Liver (tissue), 9 donors: ENCODE results near the gene MTMR12. TPM values are rescaled to one million over a fixed set of nuclear protein-coding genes. Genes with fewer than 3 reads are reported as not detected.

ENCODE experiments used
- DNase-seq: peaks from one replicate; pipeline ENCODE4 v3.0.0-alpha.2; 2017; ENCODE audit warnings: low spot score
- H3K27ac ChIP-seq, 2 donors: one replicate each; pipeline ENCODE4 v1.7.0; 2013; ENCODE audit warnings: inconsistent platforms in 2 of 2, low read length in 2 of 2, control low read depth in 1 of 2, low read depth in 1 of 2, mild to moderate bottlenecking in 1 of 2
- H3K27me3 ChIP-seq, 4 donors: one replicate each; pipeline versions ENCODE4 v1.6.1 to v1.7.0; 2013; ENCODE audit warnings: low read length in 3 of 4, inconsistent platforms in 1 of 4, mild to moderate bottlenecking in 1 of 4, moderate library complexity in 1 of 4; ENCODE audit not compliant: control insufficient read depth in 4 of 4, insufficient read depth in 4 of 4
- H3K36me3 ChIP-seq, 4 donors: one replicate each; pipeline versions ENCODE4 v1.6.1 to v1.7.0; 2013; ENCODE audit warnings: low read length in 3 of 4, mild to moderate bottlenecking in 3 of 4, low read depth in 1 of 4, moderate library complexity in 1 of 4; ENCODE audit not compliant: control insufficient read depth in 4 of 4, insufficient read depth in 3 of 4
- H3K4me1 ChIP-seq, 4 donors: one replicate each; pipeline versions ENCODE4 v1.6.1 to v1.7.0; 2013; ENCODE audit warnings: low read length in 3 of 4, mild to moderate bottlenecking in 3 of 4, moderate library complexity in 1 of 4; ENCODE audit not compliant: control insufficient read depth in 4 of 4, insufficient read depth in 4 of 4
- H3K4me3 ChIP-seq, 3 donors: one replicate each; pipeline versions ENCODE4 v1.6.1 to v1.7.0; 2013; ENCODE audit warnings: low read length in 3 of 3, control low read depth in 1 of 3, low read depth in 1 of 3, mild to moderate bottlenecking in 1 of 3
- H3K9ac ChIP-seq, 2 donors: one replicate each; pipeline ENCODE4 v1.7.0; 2013; ENCODE audit warnings: low read length in 2 of 2, mild to moderate bottlenecking in 2 of 2, moderate library complexity in 2 of 2, control low read depth in 1 of 2, low read depth in 1 of 2
- H3K9me3 ChIP-seq, 4 donors: one replicate each; pipeline versions ENCODE4 v1.6.1 to v1.7.0; 2013; ENCODE audit warnings: low read length in 3 of 4; ENCODE audit not compliant: control insufficient read depth in 4 of 4
- EGR1 ChIP-seq, 2 donors: IDR thresholded peaks; 2 replicates each; pipeline ENCODE4 v1.6.1; 2016 to 2018; ENCODE audit warnings: antibody characterized with exemption in 2 of 2, low read depth in 2 of 2
- FOXA2 ChIP-seq: IDR thresholded peaks from 2 replicates; pipeline ENCODE4 v1.6.1; 2016; ENCODE audit warnings: antibody characterized with exemption
- HNF4A ChIP-seq, 2 donors: conservative IDR thresholded peaks; 2 replicates each; pipeline ENCODE4 v1.6.1; 2016; ENCODE audit warnings: antibody characterized with exemption in 2 of 2, mild to moderate bottlenecking in 2 of 2
- HNF4G ChIP-seq: IDR thresholded peaks from 2 replicates; pipeline ENCODE4 v1.6.1; 2016; ENCODE audit warnings: antibody characterized with exemption
- REST ChIP-seq: IDR thresholded peaks from 2 replicates; pipeline ENCODE4 v1.6.1; 2016; ENCODE audit warnings: antibody characterized with exemption, mild to moderate bottlenecking
- TAF1 ChIP-seq: conservative IDR thresholded peaks from 2 replicates; pipeline ENCODE4 v1.6.1; 2016; ENCODE audit warnings: antibody characterized with exemption, mild to moderate bottlenecking
- WGBS: extraction: QIAGEN DNeasy Blood & Tissue Kit; methylation state at CpG from one replicate; pipeline ENCODE4 v1.1.7; 2013; 5-methylcytosine and 5-hydroxymethylcytosine counted together
- polyA plus RNA-seq, 2 donors: library from polyadenylated mRNA; stranded (reverse) in 1 of 2; unstranded in 1 of 2; fragments of 200-250 nt in 1 of 2; fragments of >200 nt in 1 of 2; fragmentation: Nextera tagmentation in 1 of 2; extraction: Ambion mirVana in 1 of 2; gene quantifications; one replicate each; pipeline versions ENCODE4 v1.2.1 to v1.2.3, GENCODE V29; 2013 to 2015
- total RNA-seq, 2 donors: library from RNA; depleted of rRNA; stranded (reverse); fragments of >200 nt; gene quantifications; one replicate each; pipeline ENCODE4 v1.2.3, GENCODE V29; 2014
- donor health status: healthy.
- donor health status: healthy.
- donor health status: healthy.
- donor health status: healthy.
- donor health status: healthy.

MTMR12 gene
- total and polyA plus RNA-seq, 4 donors = 4.4 to 28.7 (median 15.8) TPM

GRCh38 chr5:32231929-32232328 lies 80.8 kb downstream of the MTMR12 start:
- no peak for DNase-seq
- H3K9ac ChIP-seq = peak overlapping the region in 1 of 2 donors; percentile 43
- 48% methylated on average over 8 of the region's 8 CpGs for WGBS
- H3K27ac ChIP-seq = peak overlapping the region; percentile 84 to 87
- TF ChIP-seq EGR1 (IDR thresholded peaks at IDR 0.05; ENCODE audit: low read depth in 2 of 2) = no peak
- TF ChIP-seq REST = peak; percentile 93
- TF ChIP-seq HNF4G = no peak
- H3K9me3 ChIP-seq = no peaks in the 10 kb centered on the region
- no peak overlapping the region for H3K4me3 ChIP-seq
- H3K27me3 ChIP-seq = no peaks in the 10 kb centered on the region
- peaks cover 7 to 42% (median 35%) of the 10 kb centered on the region in 4 donors for H3K4me1 ChIP-seq
- peaks cover 0 to 7% (median 1%) of the 10 kb centered on the region in 4 donors for H3K36me3 ChIP-seq

- H3K9me3 ChIP-seq = no peaks in the 10 kb centered on the region
- no peak for DNase-seq
These were observed 81.5 kb downstream of the MTMR12 start for GRCh38 chr5:32231241-32231640.

More at GRCh38 chr5:32231241-32231640, 81.5 kb downstream of the MTMR12 start:
- Histone ChIP-seq H3K36me3 (peaks cover 0 to 4% (median 0%) of the 10 kb centered on the region in 4 donors), H3K27me3 (no peaks in the 10 kb centered on the region), H3K4me1 (peaks cover 7 to 42% (median 35%) of the 10 kb centered on the region in 4 donors), H3K9ac (no peak overlapping the region), H3K4me3 (no peak overlapping the region), H3K27ac (no peak overlapping the region)
- 81% methylated on average over 6 of the region's 6 CpGs for WGBS
- no peak for TF ChIP-seq HNF4A (conservative IDR thresholded peaks at IDR 0.05)
- TF ChIP-seq TAF1 = no peak
- no peak for TF ChIP-seq HNF4G
- no peak for TF ChIP-seq FOXA2
- TF ChIP-seq REST = no peak
